HepG2 (cell line): ENCODE results near the gene SEMA3G. TPM values are rescaled to one million over a fixed set of nuclear protein-coding genes. Genes with fewer than 3 reads are reported as not detected.

Experiments used
- CENPT ChIP-seq: sonication (generic); formaldehyde crosslinking; IDR thresholded peaks from 2 replicates; pipeline ENCODE4 v1.8.0; 2022; ENCODE audit warnings: low read depth, mild to moderate bottlenecking, moderate library complexity, missing genetic modification reagents
- CENPX ChIP-seq: sonication (generic); formaldehyde crosslinking; IDR thresholded peaks from 2 replicates; pipeline ENCODE4 v1.9.0; 2021; ENCODE audit warnings: mild to moderate bottlenecking, missing genetic modification reagents, moderate library complexity
- MAFG ChIP-seq: sonication (generic); formaldehyde crosslinking; IDR thresholded peaks from 2 replicates; pipeline ENCODE4 v1.5.1; 2020; ENCODE audit warnings: mild to moderate bottlenecking, missing genetic modification reagents
- NFKB2 ChIP-seq: sonication (generic); formaldehyde crosslinking; IDR thresholded peaks from 2 replicates; pipeline ENCODE4 v1.4.0; 2020; ENCODE audit warnings: missing genetic modification reagents, borderline replicate concordance
- PLRG1 ChIP-seq: fragments of 450-650 bp; conservative IDR thresholded peaks from 2 replicates; pipeline ENCODE4 v1.6.1; 2016
- RORA ChIP-seq: sonication (generic); formaldehyde crosslinking; IDR thresholded peaks from 2 replicates; pipeline ENCODE4 v1.5.0; 2020; ENCODE audit warnings: mild to moderate bottlenecking, missing genetic modification reagents, moderate library complexity
- SRY ChIP-seq: sonication (generic); formaldehyde crosslinking; IDR thresholded peaks from 2 replicates; pipeline ENCODE4 v1.8.0; 2022; ENCODE audit warnings: mild to moderate bottlenecking, missing genetic modification reagents
- ZFP37 ChIP-seq: sonication (generic); formaldehyde crosslinking; IDR thresholded peaks from 2 replicates; pipeline ENCODE4 v1.4.0; 2020; ENCODE audit warnings: missing genetic modification reagents, borderline replicate concordance
- ZFP62 ChIP-seq: sonication (generic); formaldehyde crosslinking; IDR thresholded peaks from 2 replicates; pipeline ENCODE4 v1.4.0; 2020; ENCODE audit warnings: missing genetic modification reagents
- ZNF101 ChIP-seq: sonication (generic); formaldehyde crosslinking; IDR thresholded peaks from 2 replicates; pipeline ENCODE4 v1.4.0; 2020; ENCODE audit warnings: mild to moderate bottlenecking, low read depth, missing genetic modification reagents, borderline replicate concordance
- ZNF17 ChIP-seq: sonication (generic); formaldehyde crosslinking; IDR thresholded peaks from 2 replicates; pipeline ENCODE4 v1.5.0; 2020; ENCODE audit warnings: mild to moderate bottlenecking, missing genetic modification reagents
- ZNF274 ChIP-seq: sonication (generic); formaldehyde crosslinking; IDR thresholded peaks from 2 replicates; pipeline ENCODE4 v1.5.1; 2020; ENCODE audit warnings: mild to moderate bottlenecking, missing genetic modification reagents
- ZNF292 ChIP-seq: sonication (generic); formaldehyde crosslinking; IDR thresholded peaks from 2 replicates; pipeline ENCODE4 v1.8.1; 2022; ENCODE audit warnings: mild to moderate bottlenecking, low read depth, missing genetic modification reagents, borderline replicate concordance
- ZNF646 ChIP-seq: sonication (generic); formaldehyde crosslinking; IDR thresholded peaks from 2 replicates; pipeline ENCODE4 v1.9.0; 2021; ENCODE audit warnings: mild to moderate bottlenecking, missing genetic modification reagents
- ZNF709 ChIP-seq: sonication (generic); formaldehyde crosslinking; IDR thresholded peaks from 2 replicates; pipeline ENCODE4 v1.5.0; 2020; ENCODE audit warnings: mild to moderate bottlenecking, missing genetic modification reagents
- ZNF800 ChIP-seq: sonication (generic); formaldehyde crosslinking; IDR thresholded peaks from 2 replicates; pipeline ENCODE4 v1.4.0; 2020; ENCODE audit warnings: missing genetic modification reagents
- ZNF850 ChIP-seq: sonication (generic); formaldehyde crosslinking; conservative IDR thresholded peaks from 2 replicates; pipeline ENCODE4 v1.9.0; 2021; ENCODE audit warnings: mild to moderate bottlenecking, missing genetic modification reagents
- polyA plus RNA-seq, 8 experiments: library from polyadenylated mRNA; depleted of rRNA in 3 of 8; stranded (reverse) in 7 of 8; unstranded in 1 of 8; fragments of >200 nt; fragmentation: Illumina TruSeq in 4 of 8; extraction: Trizol in 4 of 8; gene quantifications; 2 replicates each; pipeline versions ENCODE4 v1.2.1 to v1.2.3, GENCODE V29; 2011 to 2016; ENCODE audit warnings: low read depth in 4 of 8, missing spikeins in 1 of 8, mixed read lengths in 1 of 8; ENCODE audit not compliant: insufficient read depth in 1 of 8
- total RNA-seq, 5 experiments: library from RNA; depleted of rRNA; stranded (reverse); fragments of >200 nt; fragmentation: Illumina TruSeq; extraction: Trizol; gene quantifications; 2 replicates each; pipeline ENCODE4 v1.2.3, GENCODE V29; 2016; ENCODE audit warnings: low read depth in 1 of 5
- TF ChIP-seq, protein P1 (sequence below): IDR thresholded peaks from 2 replicates; pipeline ENCODE4 v1.6.1; 2016
- TF ChIP-seq, protein P2 (sequence below): sonication (generic); formaldehyde crosslinking; IDR thresholded peaks from 2 replicates; pipeline ENCODE4 v1.8.1; 2023; ENCODE audit warnings: mild to moderate bottlenecking, inconsistent platforms, moderate library complexity, missing genetic modification reagents, borderline replicate concordance

Gene SEMA3G
- total and polyA plus RNA-seq, 2 of the 13 experiments (the other 11 are each of a cell fraction or from before 2014, with no cell fraction given): 6.1 to 8.3 TPM

DNA sequence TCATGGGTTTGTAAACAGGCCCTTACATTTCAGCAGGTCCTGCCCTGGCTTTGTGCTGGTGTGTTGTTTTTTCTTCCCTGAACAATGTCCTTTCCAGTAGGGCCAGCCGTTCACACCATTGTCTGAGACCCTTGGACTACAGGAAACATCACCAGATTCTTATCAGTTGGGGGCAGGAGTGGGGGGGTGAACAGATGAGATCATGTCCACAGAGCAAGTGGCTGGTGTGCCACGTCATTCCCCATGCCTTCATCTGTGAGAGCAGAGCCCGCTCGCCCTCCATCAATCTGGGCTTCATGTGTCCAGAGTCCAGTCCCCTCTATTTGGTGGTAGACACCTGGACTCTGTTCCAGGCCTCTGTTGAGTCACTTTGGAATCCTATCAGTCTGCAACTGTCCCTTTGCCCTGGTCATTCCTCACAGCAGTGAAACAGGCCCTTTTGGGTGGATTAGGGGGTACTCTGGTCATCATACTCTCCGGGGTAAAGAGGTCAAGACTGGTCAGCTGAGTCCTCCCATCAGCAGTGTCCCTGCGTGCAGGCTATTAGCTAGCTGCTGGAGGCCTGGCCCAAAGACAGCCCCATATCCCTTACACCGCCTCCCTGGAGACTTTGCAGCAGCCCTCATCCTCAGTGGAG lies 15.0 kb downstream of the SEMA3G start (continued):
- TF ChIP-seq SRY (no peak), ZFP37 (CRISPR knock-in tag) (no peak), ZNF709 (CRISPR knock-in tag) (peak; percentile 29; the same call in 1 of the 2 replicates), ZNF17 (CRISPR knock-in tag) (no peak), PLRG1 (no peak), ZNF800 (CRISPR knock-in tag) (0 out of 2 replicates have a peak, but pooled peaks have one; percentile 27), ZFP62 (CRISPR knock-in tag) (no peak), NFKB2 (CRISPR knock-in tag) (no peak), ZNF850 (CRISPR knock-in tag) (no peak), ZNF101 (CRISPR knock-in tag) (no peak), ZNF292 (peak; percentile 58; the same call in 1 of the 2 replicates), MAFG (no peak), CENPX (no peak), ZNF646 (no peak), ZNF274 (no peak), RORA (CRISPR knock-in tag) (no peak), CENPT (no peak)
- TF ChIP-seq, protein P1, sequence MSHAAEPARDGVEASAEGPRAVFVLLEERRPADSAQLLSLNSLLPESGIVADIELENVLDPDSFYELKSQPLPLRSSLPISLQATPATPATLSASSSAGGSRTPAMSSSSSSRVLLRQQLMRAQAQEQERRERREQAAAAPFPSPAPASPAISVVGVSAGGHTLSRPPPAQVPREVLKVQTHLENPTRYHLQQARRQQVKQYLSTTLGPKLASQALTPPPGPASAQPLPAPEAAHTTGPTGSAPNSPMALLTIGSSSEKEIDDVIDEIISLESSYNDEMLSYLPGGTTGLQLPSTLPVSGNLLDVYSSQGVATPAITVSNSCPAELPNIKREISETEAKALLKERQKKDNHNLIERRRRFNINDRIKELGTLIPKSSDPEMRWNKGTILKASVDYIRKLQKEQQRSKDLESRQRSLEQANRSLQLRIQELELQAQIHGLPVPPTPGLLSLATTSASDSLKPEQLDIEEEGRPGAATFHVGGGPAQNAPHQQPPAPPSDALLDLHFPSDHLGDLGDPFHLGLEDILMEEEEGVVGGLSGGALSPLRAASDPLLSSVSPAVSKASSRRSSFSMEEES (CRISPR knock-in tag): peak; percentile 28; the same call in 1 of the 2 replicates
- TF ChIP-seq, protein P2, sequence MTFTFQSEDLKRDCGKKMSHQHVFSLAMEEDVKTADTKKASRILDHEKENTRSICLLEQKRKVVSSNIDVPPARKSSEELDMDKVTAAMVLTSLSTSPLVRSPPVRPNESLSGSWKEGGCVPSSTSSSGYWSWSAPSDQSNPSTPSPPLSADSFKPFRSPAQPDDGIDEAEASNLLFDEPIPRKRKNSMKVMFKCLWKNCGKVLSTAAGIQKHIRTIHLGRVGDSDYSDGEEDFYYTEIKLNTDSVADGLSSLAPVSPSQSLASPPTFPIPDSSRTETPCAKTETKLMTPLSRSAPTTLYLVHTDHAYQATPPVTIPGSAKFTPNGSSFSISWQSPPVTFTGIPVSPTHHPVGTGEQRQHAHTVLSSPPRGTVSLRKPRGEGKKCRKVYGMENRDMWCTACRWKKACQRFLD (CRISPR knock-in tag): no peak
